ENCODE data around the gene REV1. TPM values are rescaled to one million over a fixed set of nuclear protein-coding genes. Genes with fewer than 3 reads are reported as not detected.

REV1 gene
- polyA plus RNA-seq, 3 donors, result 6.5 to 39.9 (median 9.5) TPM

- 83% methylated on average over 3 of the region's 5 CpGs for WGBS (ENCODE audit: insufficient coverage)
- intact Hi-C loops (cut with micrococcal nuclease), result no loop called here
- no peak overlapping the region for H3K27ac ChIP-seq (ENCODE audit: low read depth in 1 of 2, low read length in 2 of 2)
- no peak for TF ChIP-seq CTCF (IDR thresholded peaks at IDR 0.05)
- no peaks in the 10 kb centered on the region for H4K20me1 ChIP-seq (ENCODE audit: insufficient read depth, low read length)
- DNase-seq, result no peak
- H3K36me3 Mint-ChIP-seq, result peaks cover 80 to 82% of the 10 kb centered on the region in 2 donors
- H3K4me3 Mint-ChIP-seq, result no peak overlapping the region
- no peaks in the 10 kb centered on the region for H3K4me1 ChIP-seq (ENCODE audit: control insufficient read depth in 1 of 2, insufficient read depth in 2 of 2, low read length in 2 of 2)
- no peak overlapping the region for H2AFZ ChIP-seq (ENCODE audit: insufficient read depth, low read depth, low read length, poor library complexity, severe bottlenecking)
- no peaks in the 10 kb centered on the region for H3K9me3 ChIP-seq (replicated peaks in 1 of 2; ENCODE audit: control insufficient read depth in 1 of 2, insufficient read depth in 1 of 2, low read length in 2 of 2)
- H3K27me3 ChIP-seq (ENCODE audit: control insufficient read depth in 2 of 2, insufficient read depth in 2 of 2, low read length in 2 of 2), result no peaks in the 10 kb centered on the region
- H3K4me3 ChIP-seq (replicated peaks in 1 of 3; ENCODE audit: low read depth in 2 of 3, low read length in 3 of 3), result no peak overlapping the region
- H3K27me3 Mint-ChIP-seq (ENCODE audit: low read depth in 3 of 3), result no peaks in the 10 kb centered on the region
- no peak overlapping the region for H3K4me2 ChIP-seq (replicated peaks; ENCODE audit: extremely low read depth, low read length, poor library complexity, severe bottlenecking)
- H3K9me3 Mint-ChIP-seq, result no peaks in the 10 kb centered on the region
- no peak overlapping the region for H3K9ac ChIP-seq (ENCODE audit: insufficient read depth, low read length, poor library complexity, severe bottlenecking)
- H3K27ac Mint-ChIP-seq, result no peak overlapping the region
- H3K79me2 ChIP-seq (ENCODE audit: insufficient read depth, low read length), result no peaks in the 10 kb centered on the region
- peaks cover 83 to 99% of the 10 kb centered on the region in 2 donors for H3K36me3 ChIP-seq (replicated peaks in 1 of 2; ENCODE audit: control insufficient read depth in 1 of 2, insufficient read depth in 2 of 2, low read length in 2 of 2)
- H3K4me1 Mint-ChIP-seq, result no peaks in the 10 kb centered on the region
These were observed 68.3 kb downstream of the REV1 start for GRCh38 chr2:99421469-99421868.

- no peaks in the 10 kb centered on the region for H3K9me3 Mint-ChIP-seq
- WGBS (ENCODE audit: insufficient coverage), result no CpG with 5 or more reads among the region's 5 CpGs
- H3K4me1 Mint-ChIP-seq, result no peaks in the 10 kb centered on the region
- H3K4me3 Mint-ChIP-seq, result no peak overlapping the region
- Histone ChIP-seq H3K4me1 (ENCODE audit: control insufficient read depth in 1 of 2, insufficient read depth in 2 of 2, low read length in 2 of 2) (no peaks in the 10 kb centered on the region), H3K4me3 (replicated peaks in 1 of 3; ENCODE audit: low read depth in 2 of 3, low read length in 3 of 3) (no peak overlapping the region), H4K20me1 (ENCODE audit: insufficient read depth, low read length) (no peaks in the 10 kb centered on the region), H3K4me2 (replicated peaks; ENCODE audit: extremely low read depth, low read length, poor library complexity, severe bottlenecking) (no peak overlapping the region), H3K9ac (ENCODE audit: insufficient read depth, low read length, poor library complexity, severe bottlenecking) (no peak overlapping the region), H3K27me3 (ENCODE audit: control insufficient read depth in 2 of 2, insufficient read depth in 2 of 2, low read length in 2 of 2) (no peaks in the 10 kb centered on the region), H3K9me3 (replicated peaks in 1 of 2; ENCODE audit: control insufficient read depth in 1 of 2, insufficient read depth in 1 of 2, low read length in 2 of 2) (no peaks in the 10 kb centered on the region), H3K79me2 (ENCODE audit: insufficient read depth, low read length) (no peaks in the 10 kb centered on the region), H3K36me3 (replicated peaks in 1 of 2; ENCODE audit: control insufficient read depth in 1 of 2, insufficient read depth in 2 of 2, low read length in 2 of 2) (peaks cover 88 to 99% of the 10 kb centered on the region in 2 donors), H2AFZ (ENCODE audit: insufficient read depth, low read depth, low read length, poor library complexity, severe bottlenecking) (no peak overlapping the region), H3K27ac (ENCODE audit: low read depth in 1 of 2, low read length in 2 of 2) (no peak overlapping the region)
- DNase-seq, result no peak
- TF ChIP-seq CTCF (IDR thresholded peaks at IDR 0.05), result no peak
- intact Hi-C loops (cut with micrococcal nuclease), result no loop called here
- H3K27ac Mint-ChIP-seq, result no peak overlapping the region
- H3K27me3 Mint-ChIP-seq (ENCODE audit: low read depth in 3 of 3), result no peaks in the 10 kb centered on the region
- H3K36me3 Mint-ChIP-seq, result peaks cover 84 to 85% of the 10 kb centered on the region in 2 donors
These were observed 69.0 kb downstream of the REV1 start for GRCh38 chr2:99420751-99421299.
